Ascending aorta (tissue), 2 donors: ENCODE data around the gene ACER3. TPM values are rescaled to one million over a fixed set of nuclear protein-coding genes. Genes with fewer than 3 reads are reported as not detected.

ENCODE experiments used
- DNase-seq, 2 donors: peaks; one replicate each; pipeline ENCODE4 v3.0.0-alpha.2; 2019; ENCODE audit warnings: low spot score in 2 of 2
- H3K27ac ChIP-seq, 2 donors: fragments of 200-600 bp; sonication (generic); one replicate each; pipeline ENCODE4 v1.5.1; 2016 to 2017; ENCODE audit warnings: mild to moderate bottlenecking in 1 of 2
- H3K27me3 ChIP-seq: fragments of 200-600 bp; sonication (generic); one replicate; pipeline ENCODE4 v1.5.1; 2017
- H3K36me3 ChIP-seq, 2 donors: fragments of 200-600 bp; sonication (generic); one replicate each; pipeline ENCODE4 v1.5.1; 2016
- H3K4me1 ChIP-seq, 2 donors: fragments of 200-600 bp; sonication (generic); one replicate each; pipeline ENCODE4 v1.5.1; 2016 to 2017; ENCODE audit warnings: mild to moderate bottlenecking in 1 of 2
- H3K4me3 ChIP-seq, 2 donors: fragments of 200-600 bp; sonication (generic); one replicate each; pipeline ENCODE4 v1.5.1; 2016 to 2017; ENCODE audit warnings: mild to moderate bottlenecking in 1 of 2
- H3K9me3 ChIP-seq, 2 donors: fragments of 200-600 bp; sonication (generic); one replicate each; pipeline ENCODE4 v1.5.1; 2016
- intact Hi-C: fragments of 100-400 bp; cut with DNase I; formaldehyde crosslinking; loops from one replicate; pipeline ENCODE4 v1.15.1; 2023
- total RNA-seq: library from RNA; depleted of rRNA; stranded (reverse); fragments of >200 nt; gene quantifications from one replicate; pipeline ENCODE4 v1.1.0, GENCODE V29; 2016
- TF ChIP-seq, protein P1 (sequence below), 3 experiments: fragments of 200-600 bp in 2 of 3; fragments of 450-650 bp in 1 of 3; sonication (generic) in 2 of 3; IDR thresholded peaks; one replicate each; pipeline ENCODE4 v1.5.1; 2016 to 2019; ENCODE audit warnings: antibody characterized with exemption in 3 of 3, mild to moderate bottlenecking in 1 of 3, moderate library complexity in 1 of 3

ACER3 gene
- total RNA-seq, 1 donor from 2014 or later, result 10.5 TPM

DNA sequence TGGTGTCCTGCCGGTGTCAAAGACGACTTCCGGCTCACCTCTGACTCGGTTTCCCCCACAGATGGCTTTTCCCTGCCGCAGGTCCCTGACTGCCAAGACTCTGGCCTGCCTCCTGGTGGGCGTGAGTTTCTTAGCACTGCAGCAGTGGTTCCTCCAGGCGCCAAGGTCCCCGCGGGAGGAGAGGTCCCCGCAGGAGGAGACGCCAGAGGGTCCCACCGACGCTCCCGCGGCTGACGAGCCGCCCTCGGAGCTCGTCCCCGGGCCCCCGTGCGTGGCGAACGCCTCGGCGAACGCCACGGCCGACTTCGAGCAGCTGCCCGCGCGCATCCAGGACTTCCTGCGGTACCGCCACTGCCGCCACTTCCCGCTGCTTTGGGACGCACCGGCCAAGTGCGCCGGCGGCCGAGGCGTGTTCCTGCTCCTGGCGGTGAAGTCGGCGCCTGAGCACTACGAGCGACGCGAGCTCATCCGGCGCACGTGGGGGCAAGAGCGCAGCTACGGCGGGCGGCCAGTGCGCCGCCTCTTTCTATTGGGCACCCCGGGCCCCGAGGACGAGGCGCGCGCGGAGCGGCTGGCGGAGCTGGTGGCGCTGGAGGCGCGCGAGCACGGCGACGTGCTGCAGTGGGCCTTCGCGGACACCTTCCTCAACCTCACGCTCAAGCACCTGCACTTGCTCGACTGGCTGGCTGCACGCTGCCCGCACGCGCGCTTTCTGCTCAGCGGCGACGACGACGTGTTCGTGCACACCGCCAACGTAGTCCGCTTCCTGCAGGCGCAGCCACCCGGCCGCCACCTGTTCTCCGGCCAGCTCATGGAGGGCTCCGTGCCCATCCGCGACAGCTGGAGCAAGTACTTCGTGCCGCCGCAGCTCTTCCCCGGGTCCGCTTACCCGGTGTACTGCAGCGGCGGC is 179.0 kb downstream of the ACER3 start:
- intact Hi-C loops, result no loop called here
- DNase-seq, result no peak
- H3K4me3 ChIP-seq, result peak overlapping the region; percentile 47 to 56
- H3K9me3 ChIP-seq, result no peaks in the 10 kb centered on the region
- no peaks in the 10 kb centered on the region for H3K36me3 ChIP-seq
- H3K27me3 ChIP-seq, result no peaks in the 10 kb centered on the region
- H3K27ac ChIP-seq, result no peak overlapping the region
- H3K4me1 ChIP-seq, result no peaks in the 10 kb centered on the region
- TF ChIP-seq, protein P1, sequence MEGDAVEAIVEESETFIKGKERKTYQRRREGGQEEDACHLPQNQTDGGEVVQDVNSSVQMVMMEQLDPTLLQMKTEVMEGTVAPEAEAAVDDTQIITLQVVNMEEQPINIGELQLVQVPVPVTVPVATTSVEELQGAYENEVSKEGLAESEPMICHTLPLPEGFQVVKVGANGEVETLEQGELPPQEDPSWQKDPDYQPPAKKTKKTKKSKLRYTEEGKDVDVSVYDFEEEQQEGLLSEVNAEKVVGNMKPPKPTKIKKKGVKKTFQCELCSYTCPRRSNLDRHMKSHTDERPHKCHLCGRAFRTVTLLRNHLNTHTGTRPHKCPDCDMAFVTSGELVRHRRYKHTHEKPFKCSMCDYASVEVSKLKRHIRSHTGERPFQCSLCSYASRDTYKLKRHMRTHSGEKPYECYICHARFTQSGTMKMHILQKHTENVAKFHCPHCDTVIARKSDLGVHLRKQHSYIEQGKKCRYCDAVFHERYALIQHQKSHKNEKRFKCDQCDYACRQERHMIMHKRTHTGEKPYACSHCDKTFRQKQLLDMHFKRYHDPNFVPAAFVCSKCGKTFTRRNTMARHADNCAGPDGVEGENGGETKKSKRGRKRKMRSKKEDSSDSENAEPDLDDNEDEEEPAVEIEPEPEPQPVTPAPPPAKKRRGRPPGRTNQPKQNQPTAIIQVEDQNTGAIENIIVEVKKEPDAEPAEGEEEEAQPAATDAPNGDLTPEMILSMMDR (IDR thresholded peaks at IDR 0.05), result peak in 2 of 3 experiments; percentile 22 to 50

DNA sequence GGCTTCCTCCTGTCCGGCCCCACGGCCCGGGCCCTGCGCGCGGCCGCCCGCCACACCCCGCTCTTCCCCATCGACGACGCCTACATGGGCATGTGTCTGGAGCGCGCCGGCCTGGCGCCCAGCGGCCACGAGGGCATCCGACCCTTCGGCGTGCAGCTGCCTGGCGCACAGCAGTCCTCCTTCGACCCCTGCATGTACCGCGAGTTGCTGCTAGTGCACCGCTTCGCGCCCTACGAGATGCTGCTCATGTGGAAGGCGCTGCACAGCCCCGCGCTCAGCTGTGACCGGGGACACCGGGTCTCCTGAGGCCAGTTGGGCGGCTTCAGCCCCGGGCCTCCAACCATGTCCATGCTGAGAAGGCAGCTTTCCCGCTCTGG is 179.7 kb downstream of the ACER3 start:
- TF ChIP-seq, protein P1 (IDR thresholded peaks at IDR 0.05), result no peak
- Histone ChIP-seq H3K36me3 (no peaks in the 10 kb centered on the region), H3K4me1 (no peaks in the 10 kb centered on the region), H3K4me3 (peak overlapping the region; percentile 47 to 56), H3K9me3 (no peaks in the 10 kb centered on the region), H3K27me3 (no peaks in the 10 kb centered on the region), H3K27ac (no peak overlapping the region)
- DNase-seq, result no peak
- intact Hi-C loops, result no loop called here

DNA sequence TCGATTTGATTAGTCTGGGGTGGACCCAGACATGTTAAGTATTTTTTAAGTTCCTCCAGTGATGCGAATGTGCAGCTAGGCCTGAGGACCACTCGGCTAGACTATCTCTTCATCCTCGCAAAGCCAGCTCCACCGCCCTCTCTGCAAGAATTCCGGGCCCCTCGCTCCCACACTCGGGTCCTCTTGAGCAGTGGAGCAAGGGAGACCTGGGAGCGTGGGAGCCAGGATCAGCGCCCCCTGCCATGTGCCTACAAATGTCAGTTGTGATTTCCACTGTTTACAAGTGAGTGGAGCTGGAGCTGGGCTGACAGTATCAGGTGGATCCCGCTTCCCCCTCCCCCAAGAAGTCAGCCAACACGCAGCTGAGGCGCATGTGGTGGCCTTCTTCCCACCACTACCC is 180.2 kb downstream of the ACER3 start:
- intact Hi-C loops, result no loop called here
- Histone ChIP-seq H3K27ac (no peak overlapping the region), H3K9me3 (no peaks in the 10 kb centered on the region), H3K4me3 (no peak overlapping the region), H3K36me3 (no peaks in the 10 kb centered on the region), H3K27me3 (no peaks in the 10 kb centered on the region), H3K4me1 (peaks cover 0 to 1% of the 10 kb centered on the region in 2 donors)
- TF ChIP-seq, protein P1 (IDR thresholded peaks at IDR 0.05), result no peak
- no peak for DNase-seq

- no peaks in the 10 kb centered on the region for H3K36me3 ChIP-seq
- no peaks in the 10 kb centered on the region for H3K9me3 ChIP-seq
- TF ChIP-seq, protein P1 (IDR thresholded peaks at IDR 0.05), result no peak
- no peaks in the 10 kb centered on the region for H3K27me3 ChIP-seq
- H3K4me3 ChIP-seq, result no peak overlapping the region
- no peak overlapping the region for H3K27ac ChIP-seq
- intact Hi-C loops, result no loop called here
- peaks cover 0 to 5% of the 10 kb centered on the region in 2 donors for H3K4me1 ChIP-seq
- DNase-seq, result no peak
Measured at GRCh38 chr11:77042111-77042726, 181.5 kb downstream of the ACER3 start.

- Histone ChIP-seq H3K9me3 (no peaks in the 10 kb centered on the region), H3K36me3 (no peaks in the 10 kb centered on the region), H3K4me3 (no peak overlapping the region), H3K27ac (no peak overlapping the region), H3K4me1 (peaks cover 0 to 5% of the 10 kb centered on the region in 2 donors), H3K27me3 (no peaks in the 10 kb centered on the region)
- TF ChIP-seq, protein P1 (IDR thresholded peaks at IDR 0.05), result no peak
- intact Hi-C loops, result no loop called here
- no peak for DNase-seq
Measured at GRCh38 chr11:77044356-77044755, 183.6 kb downstream of the ACER3 start.
